Thymus (tissue), 11 donors: ENCODE results near the gene DERL3. TPM values are rescaled to one million over a fixed set of nuclear protein-coding genes. Genes with fewer than 3 reads are reported as not detected.

Source experiments
- DNase-seq, 9 donors: peaks; one replicate each; pipeline ENCODE4 v3.0.0-alpha.2; 2013; ENCODE audit warnings: low spot score in 9 of 9, low read depth in 6 of 9, missing footprints in 1 of 9
- H3K27ac ChIP-seq, 2 donors: one replicate each; pipeline ENCODE4 v1.5.1; 2013; ENCODE audit warnings: control low read depth in 1 of 2, low read depth in 1 of 2, low read length in 1 of 2, mild to moderate bottlenecking in 1 of 2, moderate library complexity in 1 of 2
- H3K27me3 ChIP-seq, 2 donors: one replicate each; pipeline ENCODE4 v1.5.1; 2013; ENCODE audit warnings: low read length in 1 of 2; ENCODE audit not compliant: control insufficient read depth in 2 of 2, insufficient read depth in 1 of 2
- H3K36me3 ChIP-seq, 2 donors: one replicate each; pipeline ENCODE4 v1.5.1; 2013; ENCODE audit warnings: low read length in 1 of 2, mild to moderate bottlenecking in 1 of 2, moderate library complexity in 1 of 2; ENCODE audit not compliant: control insufficient read depth in 2 of 2, insufficient read depth in 2 of 2
- H3K4me1 ChIP-seq, 2 donors: one replicate each; pipeline ENCODE4 v1.5.1; 2013; ENCODE audit warnings: low read length in 2 of 2; ENCODE audit not compliant: control insufficient read depth in 2 of 2, insufficient read depth in 2 of 2
- H3K4me3 ChIP-seq, 2 donors: one replicate each; pipeline ENCODE4 v1.5.1; 2013; ENCODE audit warnings: low read length in 2 of 2, control low read depth in 1 of 2, mild to moderate bottlenecking in 1 of 2
- H3K9me3 ChIP-seq, 2 donors: one replicate each; pipeline ENCODE4 v1.5.1; 2013; ENCODE audit warnings: low read length in 1 of 2, mild to moderate bottlenecking in 1 of 2; ENCODE audit not compliant: control insufficient read depth in 2 of 2, insufficient read depth in 1 of 2
- WGBS: extraction: QIAGEN DNeasy Blood & Tissue Kit; methylation state at CpG from one replicate; pipeline ENCODE4 v1.1.7; 2013; 5-methylcytosine and 5-hydroxymethylcytosine counted together
- polyA plus RNA-seq: library from polyadenylated mRNA; stranded (reverse); fragments of 200-250 nt; gene quantifications from one replicate; pipeline ENCODE4 v1.2.3, GENCODE V29; 2013
- total RNA-seq: library from RNA; stranded (reverse); fragments of 120-200 nt; gene quantifications from one replicate; pipeline ENCODE4 v1.2.4, GENCODE V29; 2013
- donor health status: healthy.

The DERL3 gene
- total and polyA plus RNA-seq, 2 donors, result 2.5 to 2.9 TPM

GRCh38 chr22:23849009-23850006, 10.5 kb upstream of the DERL3 start:
- Histone ChIP-seq H3K27me3 (peaks cover 6 to 26% of the 10 kb centered on the region in 2 donors), H3K4me3 (no peak overlapping the region), H3K4me1 (peaks cover 3 to 30% of the 10 kb centered on the region in 2 donors), H3K9me3 (peaks cover 0 to 11% of the 10 kb centered on the region in 2 donors), H3K27ac (no peak overlapping the region), H3K36me3 (no peaks in the 10 kb centered on the region)
- peak in 8 of 9 donors; percentile 51 to 84 (median 66) for DNase-seq
- 36% methylated on average over 62 of the region's 62 CpGs for WGBS

GRCh38 chr22:23847991-23848864, 9.4 kb upstream of the DERL3 start:
- Histone ChIP-seq H3K9me3 (peaks cover 0 to 11% of the 10 kb centered on the region in 2 donors), H3K27ac (no peak overlapping the region), H3K4me3 (no peak overlapping the region), H3K36me3 (no peaks in the 10 kb centered on the region), H3K27me3 (peaks cover 6 to 23% of the 10 kb centered on the region in 2 donors), H3K4me1 (peaks cover 6 to 33% of the 10 kb centered on the region in 2 donors)
- 83% methylated on average over 24 of the region's 24 CpGs for WGBS
- DNase-seq, result no peak

GRCh38 chr22:23847310-23847920, 8.6 kb upstream of the DERL3 start:
- Histone ChIP-seq H3K4me1 (peaks cover 6 to 33% of the 10 kb centered on the region in 2 donors), H3K4me3 (no peak overlapping the region), H3K27me3 (peaks cover 4 to 21% of the 10 kb centered on the region in 2 donors), H3K9me3 (peaks cover 0 to 11% of the 10 kb centered on the region in 2 donors), H3K27ac (no peak overlapping the region), H3K36me3 (no peaks in the 10 kb centered on the region)
- 95% methylated on average over 18 of the region's 18 CpGs for WGBS
- no peak for DNase-seq

GRCh38 chr22:23846081-23846469, 7.3 kb upstream of the DERL3 start:
- no peaks in the 10 kb centered on the region for H3K36me3 ChIP-seq
- H3K27ac ChIP-seq, result peak overlapping the region in 1 of 2 donors; percentile 30
- H3K4me1 ChIP-seq, result peaks cover 6 to 33% of the 10 kb centered on the region in 2 donors
- DNase-seq, result no peak
- H3K27me3 ChIP-seq, result peaks cover 4 to 16% of the 10 kb centered on the region in 2 donors
- H3K4me3 ChIP-seq, result no peak overlapping the region
- WGBS, result 93% methylated on average over 7 of the region's 7 CpGs
- H3K9me3 ChIP-seq, result peaks cover 0 to 11% of the 10 kb centered on the region in 2 donors

GRCh38 chr22:23845265-23846080, 6.7 kb upstream of the DERL3 start:
- WGBS, result 90% methylated on average over 9 of the region's 9 CpGs
- Histone ChIP-seq H3K9me3 (peaks cover 0 to 10% of the 10 kb centered on the region in 2 donors), H3K4me3 (no peak overlapping the region), H3K36me3 (no peaks in the 10 kb centered on the region), H3K4me1 (peaks cover 6 to 33% of the 10 kb centered on the region in 2 donors), H3K27ac (peak overlapping the region in 1 of 2 donors; percentile 39), H3K27me3 (peaks cover 3 to 14% of the 10 kb centered on the region in 2 donors)
- no peak for DNase-seq

- Histone ChIP-seq H3K27me3 (peaks cover 2 to 8% of the 10 kb centered on the region in 2 donors), H3K9me3 (peaks cover 0 to 4% of the 10 kb centered on the region in 2 donors), H3K27ac (no peak overlapping the region), H3K36me3 (no peaks in the 10 kb centered on the region), H3K4me1 (peaks cover 6 to 33% of the 10 kb centered on the region in 2 donors), H3K4me3 (no peak overlapping the region)
- no peak for DNase-seq
- WGBS, result 76% methylated on average over 8 of the region's 8 CpGs
Observed at GRCh38 chr22:23844739-23845202, 6.0 kb upstream of the DERL3 start.

GRCh38 chr22:23842599-23842998, 3.8 kb upstream of the DERL3 start:
- H3K4me3 ChIP-seq, result no peak overlapping the region
- H3K27me3 ChIP-seq, result peaks cover 0 to 14% of the 10 kb centered on the region in 2 donors
- peaks cover 17 to 43% of the 10 kb centered on the region in 2 donors for H3K4me1 ChIP-seq
- no peak for DNase-seq
- no peaks in the 10 kb centered on the region for H3K36me3 ChIP-seq
- no peak overlapping the region for H3K27ac ChIP-seq
- peaks cover 0 to 4% of the 10 kb centered on the region in 2 donors for H3K9me3 ChIP-seq
- whole genome bisulfite sequencing, result 84% methylated on average over 4 of the region's 4 CpGs
